NCI-H345 (cell line): ENCODE measurements around the gene RHBDL1.

ENCODE experiments used
- DNase-seq: peaks from one replicate; lab custom pipeline; 2025; lab: John Stamatoyannopoulos, UW

The RHBDL1 gene

GRCh38 chr16:637081-638018, 38.1 kb upstream of the RHBDL1 start:
- DNase-seq, result peak; percentile 90

GRCh38 chr16:638034-638543, 37.4 kb upstream of the RHBDL1 start:
- DNase-seq, result no peak

GRCh38 chr16:638836-639235, 36.6 kb upstream of the RHBDL1 start:
- DNase-seq, result no peak

- no peak for DNase-seq
Measured at GRCh38 chr16:640614-641013, 34.9 kb upstream of the RHBDL1 start.

- DNase-seq, result peak; percentile 75
Measured at GRCh38 chr16:641326-642188, 33.9 kb upstream of the RHBDL1 start, which contains the start of gene MCRIP2. MCRIP2 (plus strand) TSS chr16:641828; CDS start chr16:641992, 164 bp downstream.

DNA sequence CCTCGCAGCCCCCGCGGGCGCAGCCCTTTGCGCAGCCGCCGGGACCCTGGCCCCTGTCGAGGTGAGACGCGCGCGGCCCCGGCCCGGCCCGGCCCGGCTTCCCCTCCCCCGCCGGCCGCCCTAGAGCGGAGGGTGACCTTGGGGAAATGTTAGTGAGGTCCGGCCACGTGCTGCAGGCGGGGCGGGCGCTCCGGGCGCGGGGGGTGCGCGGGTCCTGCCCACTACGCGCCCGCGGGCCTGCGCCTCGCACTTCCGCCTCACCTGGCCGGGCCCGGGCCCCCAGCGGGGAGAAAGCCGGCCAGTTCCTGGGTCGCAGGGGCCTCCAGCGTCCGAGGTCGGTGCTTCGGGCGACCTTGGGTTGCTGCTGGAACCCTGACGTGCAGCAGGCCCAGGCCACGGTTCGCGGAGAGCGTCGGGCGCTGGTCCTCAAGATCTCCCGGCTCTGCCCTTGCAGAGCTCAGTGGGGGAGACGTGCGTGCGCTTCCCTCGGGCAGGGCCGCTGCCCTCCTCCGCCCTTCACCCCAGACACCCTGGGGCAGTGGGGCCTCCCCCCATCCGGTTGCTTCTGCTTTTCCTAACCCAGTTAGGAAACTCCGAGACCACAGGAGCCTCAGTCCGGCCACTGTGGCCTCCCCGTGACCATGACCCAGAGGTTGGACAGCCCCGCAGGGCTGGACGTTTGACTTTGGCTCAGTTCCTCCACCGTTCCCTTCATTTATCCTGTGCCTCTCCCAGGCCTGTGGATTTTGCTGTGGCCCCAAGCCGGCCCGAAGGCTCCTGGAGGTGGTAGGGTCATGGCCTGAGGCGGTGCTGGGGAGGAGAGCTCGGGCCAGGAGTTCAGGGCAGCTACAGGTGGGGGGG, 33.1 kb upstream of the RHBDL1 start:
- peak; percentile 29 for DNase-seq

GRCh38 chr16:643050-643368, 32.5 kb upstream of the RHBDL1 start:
- no peak for DNase-seq

GRCh38 chr16:644556-644955, 30.9 kb upstream of the RHBDL1 start:
- no peak for DNase-seq

DNA sequence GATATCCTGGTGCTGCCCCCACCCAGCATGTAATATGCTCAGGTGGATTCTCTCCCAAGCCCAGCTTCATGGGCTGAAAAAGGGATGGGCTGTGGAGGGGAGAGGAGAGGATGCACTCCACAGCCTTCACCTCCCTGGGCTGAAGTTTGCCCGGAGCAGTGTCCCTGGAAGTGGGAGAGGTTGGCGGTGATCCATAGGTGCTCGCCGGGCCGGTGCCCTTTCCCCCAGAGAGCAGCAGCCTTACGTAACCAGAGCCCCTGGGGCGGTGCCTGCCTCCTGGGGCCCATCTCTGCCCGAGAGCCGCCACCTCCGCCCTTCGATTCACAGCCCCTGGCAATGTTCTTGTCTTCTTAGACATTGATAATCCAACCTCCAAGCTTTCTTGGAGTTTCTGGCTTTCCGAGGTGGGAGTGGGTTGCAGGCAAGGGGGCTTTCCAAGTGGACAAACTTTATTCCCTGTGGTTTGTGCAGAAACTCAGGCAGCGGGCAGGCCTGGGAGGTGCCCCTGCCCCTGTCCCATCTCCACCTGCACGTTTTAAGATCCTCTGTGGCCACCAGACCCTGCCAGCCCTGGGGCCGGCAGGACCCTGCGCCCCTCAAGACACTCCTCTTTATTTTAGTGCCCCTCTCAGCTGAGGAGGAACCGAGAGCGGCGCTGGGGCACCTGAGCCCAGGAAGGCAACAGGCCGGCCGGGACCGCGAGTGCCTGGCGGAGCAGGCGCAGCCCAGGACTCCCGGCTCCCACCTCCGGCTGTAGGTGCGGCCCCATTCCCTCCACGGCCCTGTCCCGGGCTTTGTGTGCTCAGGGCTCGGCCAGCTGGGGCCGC, 29.4 kb upstream of the RHBDL1 start:
- DNase-seq, result no peak

DNA sequence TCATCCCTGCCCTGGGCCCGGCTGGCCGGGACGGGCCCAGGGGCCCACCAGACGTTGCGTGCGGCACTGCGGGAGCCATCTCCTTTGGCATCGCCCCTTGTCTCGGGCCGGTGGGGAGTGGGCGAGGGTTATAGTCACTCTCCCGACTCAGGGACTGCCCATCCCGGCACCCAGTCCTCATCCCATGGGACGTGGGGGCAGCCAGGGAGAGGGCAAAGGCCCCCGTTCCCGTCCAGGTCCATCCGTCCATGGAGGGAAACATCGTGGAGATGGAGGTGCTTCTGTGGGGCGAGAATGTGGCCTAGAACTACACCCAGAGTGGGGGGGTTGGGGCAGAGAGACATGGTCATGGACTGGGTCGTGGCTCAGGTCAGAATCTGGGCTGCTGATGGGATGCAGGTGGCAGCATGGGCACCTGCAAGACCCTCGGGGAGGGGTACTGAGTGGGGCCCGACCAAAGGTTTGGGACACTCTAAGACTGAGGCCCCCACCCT, 28.7 kb upstream of the RHBDL1 start:
- DNase-seq, result no peak

- DNase-seq, result no peak
Measured at GRCh38 chr16:647173-647902, 28.1 kb upstream of the RHBDL1 start.

DNA sequence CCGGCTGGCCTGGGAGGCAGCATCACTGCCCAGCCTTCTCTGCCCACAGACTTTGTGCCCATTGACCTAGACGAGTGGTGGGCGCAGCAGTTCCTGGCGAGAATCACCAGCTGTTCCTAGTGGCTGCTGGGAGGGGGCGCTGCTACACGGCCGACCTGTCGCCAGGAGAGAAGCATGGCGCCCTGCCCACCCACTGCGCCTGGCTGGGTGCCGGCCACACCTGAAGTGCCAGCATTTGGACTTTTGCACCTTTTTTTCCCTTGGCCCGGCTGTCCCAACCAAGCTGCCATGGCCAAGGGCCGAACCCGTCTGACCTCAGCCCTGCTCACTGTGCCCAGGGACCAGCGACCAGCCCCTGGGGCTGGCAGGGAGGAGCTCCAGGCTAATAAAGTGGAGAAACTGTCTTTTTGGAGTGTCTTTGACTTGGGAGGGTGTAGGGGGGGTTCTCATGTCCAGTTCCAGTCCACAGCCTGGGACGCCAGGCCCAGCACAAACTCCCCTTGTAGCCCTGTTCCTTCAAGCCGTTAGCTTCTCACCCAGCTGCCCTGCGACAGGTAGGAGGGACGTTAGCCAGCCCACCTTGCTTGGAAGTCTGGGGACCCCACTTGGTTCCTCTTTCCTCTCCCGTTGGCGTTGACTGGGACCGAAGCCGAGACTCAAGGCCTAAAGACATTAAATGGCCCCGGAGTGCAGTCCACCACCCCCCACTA, 27.2 kb upstream of the RHBDL1 start:
- peak; percentile 58 for DNase-seq

DNA sequence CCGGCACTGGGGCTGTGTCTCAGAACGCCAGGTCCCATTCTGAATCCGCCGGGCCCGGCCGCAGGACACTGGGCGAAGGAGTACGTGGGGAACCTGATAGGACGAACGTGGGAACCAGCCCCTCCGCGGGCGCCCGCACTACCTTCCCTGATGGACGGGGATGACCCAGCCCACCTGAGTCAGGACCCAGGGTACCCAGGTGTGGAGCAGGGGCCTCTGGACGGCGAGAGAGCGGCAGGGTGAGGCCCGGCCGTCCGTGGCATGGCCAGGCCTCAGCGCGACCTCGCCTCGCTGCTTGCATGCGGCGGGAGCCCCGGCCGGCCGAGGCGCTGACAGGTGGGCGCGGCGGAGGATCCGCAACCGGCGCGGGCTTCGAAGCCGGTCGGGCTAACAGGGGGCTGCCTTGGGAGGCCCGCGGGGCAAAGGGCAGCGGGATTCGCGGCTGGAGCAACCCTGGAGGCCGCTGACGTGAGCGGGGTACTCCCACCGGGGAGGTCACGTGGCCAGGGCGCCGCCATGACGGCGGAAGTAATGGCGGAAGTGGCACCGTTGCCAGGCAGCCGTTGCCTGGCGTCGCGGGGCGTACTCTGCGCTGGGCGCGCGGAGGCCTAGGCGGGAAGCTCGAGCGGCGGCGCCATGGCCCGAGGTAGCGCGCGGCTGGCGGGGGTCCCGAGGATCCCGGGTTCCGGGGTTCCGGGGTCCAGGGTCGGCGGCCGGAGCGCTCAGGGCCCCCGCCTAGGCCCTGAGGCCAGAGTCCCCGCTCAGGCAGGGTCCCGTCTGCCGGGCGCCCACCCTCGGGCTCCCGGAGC, 26.5 kb upstream of the RHBDL1 start, which contains the start of gene WDR90:
TSS of gene WDR90 (plus strand) at position 585 of the 809 bp plus-strand sequence. CDS start at position 637, 52 bp downstream.
- DNase-seq, result peak; percentile 95

DNA sequence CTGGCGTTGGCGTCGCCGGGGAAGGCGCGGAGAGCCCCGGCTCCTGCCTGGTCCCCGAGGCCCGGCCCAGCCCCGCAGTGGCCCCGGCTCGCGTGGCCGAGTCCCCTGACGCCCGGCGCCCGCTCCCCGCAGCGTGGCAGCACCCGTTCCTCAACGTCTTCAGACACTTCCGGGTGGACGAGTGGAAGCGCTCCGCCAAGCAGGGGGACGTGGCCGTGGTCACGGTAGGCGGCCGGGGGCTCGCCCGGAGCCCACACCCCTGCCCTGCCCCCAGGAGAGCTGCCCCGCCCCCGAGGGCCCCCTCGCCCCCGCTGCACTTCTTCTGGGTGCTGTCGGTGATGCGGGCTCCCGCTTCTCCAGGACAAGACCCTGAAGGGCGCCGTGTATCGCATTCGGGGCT, 25.8 kb upstream of the RHBDL1 start:
- peak; percentile 13 for DNase-seq

DNA sequence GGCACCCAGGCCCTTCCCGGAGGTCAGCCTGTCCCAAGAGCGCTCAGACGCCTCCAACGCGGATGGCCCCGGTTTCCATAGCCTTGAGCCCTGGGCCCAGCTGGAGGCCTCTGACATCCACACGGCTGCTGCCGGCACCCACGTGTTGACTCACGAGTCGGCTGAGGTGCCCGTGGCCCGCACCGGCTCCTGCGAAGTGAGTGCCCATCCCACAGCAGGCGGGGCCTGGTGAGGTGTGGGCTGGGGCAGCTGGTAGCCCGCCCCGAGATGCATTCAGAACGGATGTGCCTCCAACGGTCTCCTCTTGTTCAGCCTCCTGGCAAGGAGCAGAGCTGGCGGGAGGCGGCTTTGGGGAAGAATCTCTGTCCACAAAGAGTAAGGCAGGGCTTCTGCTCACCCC, 23.6 kb upstream of the RHBDL1 start:
- no peak for DNase-seq

DNA sequence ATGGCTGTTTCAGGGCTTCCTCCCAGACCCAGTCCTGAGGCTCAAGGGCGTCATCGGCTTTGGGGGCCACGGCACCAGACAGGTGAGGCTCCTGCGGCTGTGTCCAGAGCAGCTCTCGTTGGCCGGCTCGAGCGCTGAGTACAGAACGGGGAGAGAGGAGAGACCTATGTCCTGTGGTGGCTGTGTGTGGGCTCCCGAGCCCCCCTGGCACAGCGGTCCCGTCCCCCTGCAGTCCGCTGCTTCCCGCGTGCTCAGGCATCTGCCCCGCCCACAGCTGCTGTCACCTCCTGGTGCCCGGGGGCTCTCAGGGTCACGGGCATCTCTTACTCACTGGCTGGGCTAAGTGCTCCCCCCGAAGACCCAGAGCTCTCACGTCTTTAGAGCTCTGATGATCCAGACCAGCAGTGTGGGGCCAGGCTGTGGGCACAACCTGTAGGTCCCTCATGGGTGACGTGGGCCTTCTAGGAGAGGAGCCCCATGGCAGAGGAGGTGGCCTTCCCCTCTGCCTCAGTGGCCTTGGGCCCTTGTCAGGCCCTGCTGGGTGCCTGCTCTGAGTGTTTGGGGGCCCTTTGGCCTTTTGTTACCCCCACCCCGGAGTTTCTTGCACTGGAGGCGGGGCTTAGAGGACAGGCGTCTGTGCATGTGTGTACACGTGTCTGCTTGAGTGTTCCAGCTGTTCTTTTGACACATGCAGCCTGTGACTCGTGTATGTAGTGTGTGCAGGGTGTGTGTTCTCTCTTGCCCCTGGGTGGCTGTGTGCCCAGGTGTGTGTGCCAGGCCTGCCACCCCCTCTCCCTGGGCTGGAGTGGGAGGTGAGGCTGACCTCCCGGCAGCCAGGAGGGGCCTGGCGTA, 22.8 kb upstream of the RHBDL1 start:
- DNase-seq, result no peak

GRCh38 chr16:654034-654433, 21.4 kb upstream of the RHBDL1 start:
- DNase-seq, result no peak
